Suppressor macrophage (primary cell): ENCODE results near the gene KCNJ10.
"Not testable (repeated sequence)": the region's sequence is repeated elsewhere in the genome, so short reads cannot be mapped to it uniquely, and the experiment has no call there.

ENCODE experiments used
- DNase-seq, 4 experiments: peaks; one replicate each; pipeline ENCODE4 v3.0.0-alpha.2; 2020 to 2022
- total RNA-seq, 17 experiments: gene quantifications; one replicate each; lab custom pipeline; 2026; ENCODE audit warnings: mixed read lengths in 6 of 17, inconsistent platforms in 3 of 17; lab: John Stamatoyannopoulos, UW

The KCNJ10 gene
- total RNA-seq: 0 to 3.3 (median 0.02) reads per million in 17 experiments

- peak in 1 of 4 experiments; percentile 15 for DNase-seq
Measured at GRCh38 chr1:160069460-160070231, at the start of gene KCNJ10. KCNJ10 (minus strand) TSS chr1:160070160; CDS start chr1:160042532, 27,628 bp downstream.

DNA sequence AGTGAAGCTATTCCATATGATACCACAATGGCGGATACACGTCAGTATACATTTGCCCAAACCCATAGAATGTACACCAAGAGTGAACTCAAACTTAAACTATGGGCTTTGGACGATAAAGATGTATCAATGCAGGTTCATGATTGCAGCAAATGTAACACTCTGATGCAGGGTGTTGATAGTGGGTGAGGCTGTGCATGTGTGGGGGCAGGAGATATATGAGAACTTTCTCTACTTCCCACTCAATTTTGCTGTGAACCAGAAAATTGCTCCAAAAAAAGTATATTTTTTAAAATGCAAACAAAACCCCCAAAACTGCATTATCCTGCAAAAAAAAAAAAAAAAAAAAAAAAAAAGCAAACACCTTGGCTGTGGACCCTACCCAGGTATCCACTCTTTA, 49.0 kb upstream of the KCNJ10 start:
- DNase-seq: no peak

GRCh38 chr1:160117709-160118183, 47.8 kb upstream of the KCNJ10 start:
- DNase-seq: no peak

DNA sequence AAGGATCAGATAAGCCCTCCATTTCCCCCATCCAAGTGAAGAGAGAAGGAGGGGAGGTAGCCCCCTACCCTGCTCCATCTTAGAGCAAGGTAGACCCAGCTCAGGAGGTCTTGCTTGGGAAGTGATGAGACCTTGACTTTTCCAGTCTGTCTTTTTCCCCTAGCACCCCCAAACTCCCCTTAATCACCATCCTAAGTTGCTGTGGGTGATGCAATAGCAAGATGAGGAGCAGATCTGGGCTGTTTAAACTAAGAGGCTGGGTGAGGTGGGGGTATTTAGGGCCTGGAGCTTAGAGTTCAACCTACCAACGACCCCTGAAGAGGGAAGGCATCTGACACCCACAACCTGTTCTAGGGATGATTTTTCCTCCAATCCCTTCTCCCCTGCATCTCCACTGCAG, 47.3 kb upstream of the KCNJ10 start:
- DNase-seq: no peak

GRCh38 chr1:160116283-160117147, 46.6 kb upstream of the KCNJ10 start:
- no peak for DNase-seq

GRCh38 chr1:160115545-160116282, 45.8 kb upstream of the KCNJ10 start, which contains the start of gene ATP1A2:
ATP1A2 (plus strand) TSS chr1:160115759; CDS start chr1:160115862, 103 bp downstream.
- no peak for DNase-seq

- no peak for DNase-seq
Measured at GRCh38 chr1:160114085-160114484, 44.1 kb upstream of the KCNJ10 start.

DNA sequence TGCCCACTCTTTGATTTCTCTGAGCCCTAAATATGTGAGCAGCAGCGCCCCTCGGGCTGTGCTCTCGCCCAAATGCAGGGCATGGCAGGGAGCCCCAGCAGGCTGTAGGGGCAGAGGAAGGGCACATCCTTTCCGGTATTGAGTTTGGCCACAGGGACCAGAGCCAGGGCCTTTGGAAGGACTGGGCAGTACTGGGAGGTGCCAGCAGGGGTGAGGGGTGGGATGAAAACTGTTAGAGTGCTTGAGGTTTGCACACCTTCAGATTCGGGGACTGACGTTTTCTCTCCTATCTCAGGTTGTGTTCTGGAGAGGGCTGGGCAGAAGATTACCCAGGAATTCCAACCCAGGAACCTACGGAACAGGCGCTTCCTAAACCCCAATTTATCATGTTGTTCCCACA, 43.4 kb upstream of the KCNJ10 start:
- DNase-seq: no peak

DNA sequence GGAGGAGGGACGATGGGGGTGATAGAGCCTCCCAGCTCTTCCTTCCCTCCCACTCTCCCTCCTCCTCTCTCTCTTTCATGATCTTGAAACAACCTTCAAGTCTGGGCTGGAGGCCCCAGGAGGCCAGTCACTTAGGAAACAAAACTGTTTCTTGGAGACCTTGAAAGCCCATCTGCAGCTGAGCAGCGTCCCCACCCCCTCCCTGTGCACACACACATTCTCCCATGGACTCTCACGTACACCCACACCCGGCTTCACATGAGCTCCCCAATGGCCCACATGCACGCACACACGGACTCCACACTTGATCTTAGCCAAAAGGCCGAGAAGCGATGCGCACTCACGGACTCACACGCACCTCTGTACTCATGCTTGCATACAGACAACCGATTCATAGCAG, 42.4 kb upstream of the KCNJ10 start:
- DNase-seq: no peak

GRCh38 chr1:160111462-160111861, 41.5 kb upstream of the KCNJ10 start:
- not testable (repeated sequence) for DNase-seq

DNA sequence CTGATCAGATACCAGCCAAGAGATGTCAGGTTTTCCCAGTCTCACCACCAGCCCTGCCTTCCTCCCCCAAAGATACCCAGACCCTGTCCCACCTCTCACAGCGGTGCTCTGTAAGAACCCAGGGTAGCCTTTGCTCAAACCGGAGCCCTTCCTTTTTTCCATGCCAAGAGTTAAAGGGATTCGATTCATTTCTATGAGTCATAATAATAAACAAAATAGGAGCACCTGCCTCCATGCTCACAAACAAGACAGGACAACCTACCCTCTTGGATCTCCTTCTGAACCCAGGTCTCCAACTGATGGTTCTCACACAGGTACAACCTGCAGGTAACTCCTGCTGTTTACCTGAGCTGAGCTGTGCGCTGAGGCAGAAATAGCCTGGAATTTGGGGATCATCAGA, 39.7 kb upstream of the KCNJ10 start:
- no peak for DNase-seq

GRCh38 chr1:160108888-160109662, 39.1 kb upstream of the KCNJ10 start:
- peak; percentile 69 to 88 (median 80) for DNase-seq

DNA sequence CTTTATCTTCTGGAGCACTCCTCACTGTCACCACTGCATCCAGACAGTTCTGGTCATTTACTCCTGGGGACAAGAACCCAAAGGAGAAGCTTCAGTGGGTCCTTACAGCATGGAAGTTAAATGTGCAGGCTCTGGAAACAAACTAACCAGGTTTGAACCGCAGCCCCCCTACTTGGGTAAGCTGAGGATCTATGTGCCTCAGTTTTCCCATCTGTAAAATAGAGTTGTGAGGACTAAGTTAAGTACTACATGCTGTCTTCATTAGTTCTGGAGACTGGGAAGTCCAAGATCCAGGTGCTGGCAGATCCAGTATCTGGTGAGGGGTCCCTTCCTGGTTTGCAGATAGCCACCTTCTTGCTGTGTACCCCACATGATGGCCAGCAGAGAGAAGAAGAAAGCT, 37.6 kb upstream of the KCNJ10 start:
- no peak for DNase-seq

DNA sequence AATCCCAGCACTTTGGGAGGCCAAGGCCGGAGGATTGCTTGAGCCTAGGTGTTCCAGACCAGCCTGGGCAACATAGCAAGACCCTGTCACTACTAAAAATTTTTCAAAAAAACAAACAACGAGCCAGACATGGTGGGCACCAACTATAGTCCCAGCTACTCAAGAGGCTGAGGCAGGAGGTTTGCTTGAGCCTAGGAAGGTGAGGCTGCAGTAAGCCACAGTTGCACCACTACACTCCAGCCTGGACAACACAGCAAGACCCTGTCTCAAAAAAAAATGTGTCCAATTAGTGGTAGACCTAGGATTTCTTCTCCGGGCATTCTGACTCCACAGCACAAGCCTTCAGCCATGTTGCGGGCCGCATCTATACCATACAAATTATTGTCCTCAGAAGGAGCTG, 35.2 kb upstream of the KCNJ10 start:
- no peak for DNase-seq

DNA sequence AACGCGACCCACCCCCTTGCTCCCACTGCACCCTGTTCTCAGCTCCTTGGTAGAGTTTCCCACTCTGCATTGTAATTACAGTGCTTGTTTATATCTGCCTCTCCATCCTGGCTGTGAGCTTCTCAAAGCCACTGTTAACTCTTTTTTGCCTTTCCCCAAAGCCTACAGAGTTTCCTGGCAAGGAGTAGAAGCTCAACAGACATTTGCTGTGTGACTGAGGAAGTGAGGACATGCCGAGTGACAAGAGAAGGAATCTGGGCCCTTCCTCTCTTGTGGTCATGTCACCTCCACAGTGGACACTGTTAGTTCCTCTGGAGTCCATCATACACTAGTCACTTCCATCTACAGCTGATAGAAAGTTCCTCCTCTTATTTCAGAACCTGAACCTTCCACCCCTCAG, 34.5 kb upstream of the KCNJ10 start:
- DNase-seq: peak; percentile 70 to 87 (median 82)

GRCh38 chr1:160103658-160104408, 33.9 kb upstream of the KCNJ10 start:
- no peak for DNase-seq

DNA sequence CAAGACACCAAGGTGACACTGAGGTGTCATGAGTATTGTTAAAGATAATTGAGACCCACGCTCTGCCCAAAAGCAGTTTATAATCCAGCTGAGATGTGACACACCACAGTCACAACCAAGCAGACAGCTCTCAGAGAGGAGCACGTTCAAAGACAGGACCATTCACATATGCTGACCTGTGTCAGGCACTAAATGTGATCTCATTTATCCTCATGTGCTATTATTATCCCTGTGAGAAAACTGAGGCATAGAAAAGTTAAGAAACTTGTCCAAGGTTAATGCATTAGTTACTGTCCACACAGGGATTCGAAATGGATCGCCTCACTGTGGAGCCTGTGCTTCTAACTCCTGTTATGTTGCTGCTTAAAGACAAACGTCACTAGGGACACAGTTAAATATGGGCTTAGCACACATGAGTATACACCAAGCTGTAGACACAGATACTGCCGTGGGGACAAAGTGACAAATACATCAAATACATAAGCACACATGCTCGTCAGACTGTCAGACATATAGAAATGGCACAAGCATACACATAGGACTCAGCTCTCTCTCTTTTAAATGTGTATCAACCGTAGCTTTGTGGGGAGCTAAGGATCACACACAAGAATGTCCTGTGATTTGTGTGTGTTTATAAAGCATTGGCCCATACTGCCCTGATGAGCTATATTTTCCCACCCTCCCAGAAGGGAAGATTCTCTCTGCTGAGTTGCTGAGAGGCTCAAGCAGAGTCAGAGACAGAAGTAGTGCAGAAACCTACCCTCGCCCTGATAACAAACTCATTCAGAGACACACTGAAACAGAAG, 32.0 kb upstream of the KCNJ10 start:
- DNase-seq: peak in 2 of 4 experiments; percentile 17 to 34

- peak; percentile 87 to 93 (median 92) for DNase-seq
Measured at GRCh38 chr1:160101037-160101716, 31.2 kb upstream of the KCNJ10 start.

DNA sequence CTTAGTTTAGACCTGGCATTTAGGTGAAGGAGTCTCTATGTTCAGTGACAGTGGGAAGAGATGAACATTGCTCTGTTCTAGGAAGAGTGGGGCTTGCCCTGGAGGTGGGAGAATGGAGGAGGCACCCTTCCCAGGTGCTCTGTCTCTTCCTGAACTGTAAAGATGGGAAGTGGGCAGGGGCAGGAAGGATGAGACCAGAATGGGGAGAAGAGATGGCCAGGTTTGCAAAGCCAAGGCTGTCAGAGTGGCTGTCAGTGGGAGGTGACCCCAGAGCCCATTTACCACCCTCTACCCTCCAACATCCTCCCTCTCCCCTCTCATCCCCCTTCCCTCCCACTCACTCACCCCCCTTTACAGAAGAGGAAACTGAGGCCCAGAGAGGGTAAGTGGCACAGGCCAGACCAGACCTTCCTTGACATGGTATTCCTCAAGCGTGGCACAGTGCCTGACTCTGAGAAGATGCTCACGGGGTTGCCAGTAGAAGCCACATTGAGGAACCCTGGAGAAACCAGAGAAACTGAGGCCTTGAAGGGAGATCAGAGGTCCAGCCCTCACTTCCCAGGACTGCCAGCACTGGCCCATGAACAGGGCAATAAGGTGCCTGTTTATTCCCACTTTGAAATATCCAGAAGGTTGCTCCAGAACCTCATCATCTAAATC, 29.9 kb upstream of the KCNJ10 start:
- DNase-seq: no peak
